HG03139 (cell line): Measurements from ENCODE around the gene TP53TG5.
"Not testable (repeated sequence)": the region's sequence is repeated elsewhere in the genome, so short reads cannot be mapped to it uniquely, and the experiment has no call there.

Experiments
- ATAC-seq: cut with Tn5 transposase; IDR thresholded peaks from one replicate; pipeline ENCODE4 v1.9.1; 2021; ENCODE audit not compliant: unreplicated experiment

Gene TP53TG5

GRCh38 chr20:45368221-45368980 is 9.7 kb downstream of the TP53TG5 start:
- peak; percentile 77 for ATAC-seq

- ATAC-seq = no peak
Observed at GRCh38 chr20:45367126-45367525, 11.0 kb downstream of the TP53TG5 start.

GRCh38 chr20:45366631-45367030 is 11.5 kb downstream of the TP53TG5 start:
- no peak for ATAC-seq

DNA sequence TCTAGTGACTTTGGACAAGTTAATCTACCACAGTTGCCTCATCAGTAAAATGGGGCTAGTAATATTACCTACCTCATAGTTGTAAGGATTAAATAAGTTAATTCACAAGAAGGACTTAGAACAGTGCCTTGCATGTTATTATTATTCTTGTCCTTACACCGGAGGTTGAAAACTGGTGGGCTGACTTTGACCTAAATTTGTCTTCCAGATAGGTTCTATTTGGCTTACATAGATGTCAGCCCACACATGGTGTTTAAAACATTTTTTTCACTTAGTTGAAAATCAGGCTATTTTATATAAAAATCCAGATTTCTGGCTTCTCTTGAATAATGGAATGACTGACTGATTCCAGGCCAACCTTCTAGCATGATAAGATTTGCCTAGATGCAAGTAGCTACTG is 11.9 kb downstream of the TP53TG5 start:
- no peak for ATAC-seq

DNA sequence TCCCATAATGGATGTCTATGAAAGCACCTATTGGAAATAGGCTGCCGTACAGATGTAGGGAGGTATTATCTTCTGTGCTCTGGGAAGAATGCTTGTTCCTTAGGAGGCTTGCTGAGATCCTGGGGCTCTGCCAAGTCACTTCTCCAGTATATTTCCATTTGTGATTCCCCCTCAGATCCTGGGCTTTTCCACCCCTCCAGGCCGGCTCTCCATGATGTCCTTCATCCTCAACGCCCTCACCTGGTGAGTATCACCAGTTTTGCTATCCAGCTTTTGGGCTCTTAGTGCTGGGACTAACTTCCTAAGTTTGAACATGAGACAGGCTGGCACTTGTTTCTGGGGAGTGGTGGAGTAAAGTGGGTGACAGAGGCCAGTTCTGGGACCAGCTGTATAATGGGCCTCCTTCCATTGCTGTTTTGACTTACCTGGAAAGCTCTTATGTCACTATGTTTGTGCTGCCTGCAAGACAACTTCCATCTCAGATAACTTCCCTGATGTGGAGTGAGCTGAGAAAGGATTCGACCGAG is 12.6 kb downstream of the TP53TG5 start:
- ATAC-seq = no peak

GRCh38 chr20:45363611-45364492 is 14.3 kb downstream of the TP53TG5 start:
- ATAC-seq = no peak

DNA sequence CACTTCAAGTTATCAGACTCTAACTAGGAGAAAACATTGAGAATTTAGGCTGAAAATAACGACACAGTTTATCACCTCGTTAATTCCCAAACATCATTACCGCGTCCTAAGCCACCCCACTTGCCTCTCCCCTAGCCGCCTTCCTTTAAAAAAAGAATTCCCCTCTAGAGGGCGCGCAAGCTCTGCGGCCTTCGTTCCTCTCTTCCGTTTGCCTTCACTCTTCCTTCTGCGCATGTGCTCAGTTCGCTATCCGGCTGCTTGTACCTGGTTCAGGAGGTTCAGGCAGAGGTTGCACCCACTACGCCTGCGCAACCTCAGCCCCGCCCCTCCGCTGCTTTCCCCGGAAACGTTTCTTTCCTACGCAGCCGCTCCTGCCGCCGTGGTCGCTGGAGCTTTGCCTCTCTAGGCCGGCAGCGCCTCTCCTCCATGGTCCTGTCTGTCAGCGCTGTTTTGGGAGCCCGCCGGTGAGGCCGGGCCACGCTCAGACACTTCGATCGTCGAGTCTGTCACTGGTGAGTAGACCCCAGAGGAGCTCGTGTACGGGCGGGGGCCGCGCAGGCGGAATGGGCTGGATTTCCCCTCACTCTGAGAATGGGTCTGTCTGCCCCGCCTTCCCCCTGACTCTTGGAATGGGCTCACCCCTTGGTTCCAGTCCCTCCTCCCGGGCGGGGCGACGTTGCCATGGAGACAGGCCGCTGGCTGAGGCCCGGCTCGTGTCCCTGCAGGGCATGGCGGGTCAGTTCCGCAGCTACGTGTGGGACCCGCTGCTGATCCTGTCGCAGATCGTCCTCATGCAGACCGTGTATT is 15.1 kb downstream of the TP53TG5 start, which contains the start of gene SYS1:
Gene SYS1 (plus strand): TSS at position 353 of the 807 bp plus-strand sequence. CDS start 376 bp downstream, at position 729.
- ATAC-seq = peak; percentile 76

DNA sequence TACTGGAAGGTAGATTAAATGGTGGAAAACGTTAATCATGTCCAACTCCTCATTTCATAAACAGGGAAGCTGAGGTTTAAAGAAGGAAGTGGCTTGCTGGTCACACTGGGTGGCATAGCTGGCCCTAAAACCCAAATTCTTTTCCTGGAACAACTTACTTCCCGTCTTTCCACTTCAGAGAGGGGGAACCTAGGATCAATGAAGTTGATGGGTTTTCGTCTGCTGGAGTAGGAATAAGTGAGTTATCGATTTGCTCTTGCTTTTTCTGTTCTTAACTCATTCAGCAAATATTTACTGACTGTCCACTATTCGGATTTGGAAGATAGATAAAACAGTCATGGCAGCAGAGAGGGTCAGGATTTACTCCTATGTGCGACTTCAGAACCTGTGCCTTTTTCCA is 16.3 kb downstream of the TP53TG5 start:
- no peak for ATAC-seq

DNA sequence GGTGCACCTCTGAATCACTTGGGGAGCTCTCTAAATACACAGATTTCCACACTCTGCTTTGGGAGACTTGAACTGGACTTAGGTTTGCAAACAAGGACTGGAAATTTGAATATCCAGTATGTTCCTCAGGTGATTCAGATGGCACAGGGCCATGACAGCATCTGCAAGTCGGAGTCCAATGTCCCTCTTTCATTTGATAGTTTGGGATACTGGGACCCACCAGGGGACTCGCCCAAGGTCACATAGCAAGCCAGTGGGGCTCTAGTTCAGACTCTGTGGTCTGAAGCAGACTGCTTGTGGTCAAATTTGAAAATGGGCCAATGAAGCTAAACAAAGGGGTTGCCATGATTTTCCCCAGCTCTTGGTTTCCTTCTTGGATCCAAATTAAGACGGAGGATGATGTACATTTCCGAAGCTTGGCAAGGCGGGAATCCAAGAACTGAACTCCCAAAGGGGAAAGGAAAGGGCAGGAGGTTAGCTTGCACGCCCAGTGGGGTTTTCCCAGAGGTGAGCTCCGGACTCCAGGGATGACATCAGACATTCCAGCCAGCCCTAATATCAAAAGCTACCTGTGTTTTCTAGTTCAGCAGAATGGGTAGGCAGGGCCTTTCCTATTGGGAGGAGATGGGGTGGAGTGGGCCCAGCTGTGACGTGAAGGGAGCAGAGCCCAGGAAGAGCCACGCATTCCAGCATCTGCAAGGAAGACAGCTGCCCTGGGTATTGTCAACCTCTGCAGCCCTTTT is 18.5 kb downstream of the TP53TG5 start:
- no peak for ATAC-seq

GRCh38 chr20:45359069-45359405 is 19.1 kb downstream of the TP53TG5 start:
- no peak for ATAC-seq

- ATAC-seq = no peak
Observed at GRCh38 chr20:45358282-45359068, 19.6 kb downstream of the TP53TG5 start.

DNA sequence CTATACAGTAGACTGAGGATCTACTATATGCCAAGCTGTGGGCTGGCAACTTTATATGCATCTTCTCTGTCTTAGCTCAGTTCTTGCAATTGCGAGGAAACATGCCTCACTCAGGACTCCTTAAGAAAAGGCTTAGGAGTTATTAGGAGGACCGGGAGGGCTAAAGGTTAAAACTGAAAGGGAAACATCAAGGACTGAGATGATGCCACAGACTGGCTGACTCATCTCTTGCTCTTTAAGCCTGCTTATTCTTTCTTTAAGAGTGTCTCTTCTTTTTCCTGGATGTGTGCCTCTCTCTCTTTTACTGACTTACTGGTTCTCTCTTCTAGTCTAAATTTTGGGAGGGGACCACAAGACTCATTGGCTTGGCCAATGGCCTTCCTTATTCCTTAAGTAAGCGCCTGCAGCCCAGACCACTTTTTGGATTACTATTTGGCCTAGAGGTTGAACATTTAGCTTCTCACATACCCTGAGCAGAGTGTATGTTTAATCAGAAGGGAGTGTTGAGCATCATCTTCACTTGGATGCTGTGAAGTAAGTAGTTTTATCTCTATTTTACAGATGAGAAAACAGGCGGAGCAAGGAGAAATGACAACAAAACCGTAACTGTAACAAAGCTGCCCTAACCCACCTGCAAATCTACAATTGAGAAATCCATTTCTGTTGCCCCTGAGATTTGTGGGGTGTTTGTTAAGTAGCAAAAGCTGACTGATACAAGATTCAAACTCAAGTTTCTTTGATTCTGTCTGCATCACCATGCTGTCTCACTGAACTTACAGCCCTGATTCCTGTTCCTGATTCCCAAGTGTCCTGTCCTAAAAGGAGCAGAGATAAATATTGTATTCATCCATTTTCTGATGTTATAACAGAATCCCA is 22.7 kb downstream of the TP53TG5 start:
- no peak for ATAC-seq

DNA sequence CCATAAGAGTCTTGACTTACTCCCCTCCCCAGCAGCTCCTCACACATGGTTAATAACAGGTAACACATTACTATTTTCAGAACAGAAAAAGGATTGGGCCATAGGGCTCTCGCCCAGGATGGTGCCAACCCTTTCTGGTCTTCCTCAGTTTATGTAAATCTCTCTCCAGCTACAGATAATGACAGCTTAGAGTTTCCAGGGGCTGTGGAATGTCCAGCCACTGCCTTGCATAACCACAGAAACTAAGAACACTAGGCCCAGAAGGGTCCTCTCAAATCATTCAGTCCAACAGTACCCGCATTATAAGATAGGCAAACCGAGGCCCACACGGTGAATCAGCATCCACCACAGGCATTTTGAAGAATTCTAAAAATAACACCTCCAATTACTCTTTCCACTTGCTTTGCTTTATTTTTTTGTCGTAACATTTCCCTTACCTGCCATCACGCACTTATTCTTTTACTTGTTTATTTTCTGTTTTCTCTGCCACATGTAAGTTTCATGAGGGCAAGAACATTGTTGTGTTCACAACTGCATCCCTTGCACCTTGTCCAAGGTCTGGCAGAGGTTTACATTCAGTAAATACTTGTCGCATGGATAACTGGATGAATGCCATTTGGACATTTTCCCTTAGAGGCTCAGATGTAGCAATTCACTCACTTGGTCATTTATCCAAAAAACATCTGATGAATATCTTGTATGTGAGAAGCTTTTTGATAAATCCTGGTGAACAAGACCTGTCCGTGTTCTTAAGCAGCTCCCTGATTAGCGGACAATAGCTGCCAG is 23.5 kb downstream of the TP53TG5 start:
- no peak for ATAC-seq

DNA sequence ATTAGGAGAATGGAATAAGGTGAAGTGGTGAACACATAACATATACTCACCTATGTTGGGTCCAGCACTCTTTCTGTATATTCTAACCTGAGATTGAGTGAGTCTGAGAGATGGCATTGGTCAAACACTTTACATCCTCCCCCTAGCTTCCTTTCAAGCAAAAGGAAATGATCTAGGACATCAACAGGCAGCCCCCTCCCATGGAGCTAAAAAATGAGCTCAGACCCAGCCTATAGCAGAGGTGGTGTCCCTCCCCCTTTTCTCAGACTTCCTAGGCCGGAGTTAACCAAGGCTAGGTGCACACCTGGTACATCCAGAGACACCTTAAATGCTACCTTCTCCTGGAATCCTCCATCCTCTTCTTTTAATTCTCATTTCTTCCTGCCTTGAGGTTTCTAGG is 24.4 kb downstream of the TP53TG5 start:
- no peak for ATAC-seq

GRCh38 chr20:45352729-45353128 is 25.4 kb downstream of the TP53TG5 start:
- ATAC-seq = no peak

GRCh38 chr20:45350795-45351194 is 27.3 kb downstream of the TP53TG5 start:
- not testable (repeated sequence) for ATAC-seq

DNA sequence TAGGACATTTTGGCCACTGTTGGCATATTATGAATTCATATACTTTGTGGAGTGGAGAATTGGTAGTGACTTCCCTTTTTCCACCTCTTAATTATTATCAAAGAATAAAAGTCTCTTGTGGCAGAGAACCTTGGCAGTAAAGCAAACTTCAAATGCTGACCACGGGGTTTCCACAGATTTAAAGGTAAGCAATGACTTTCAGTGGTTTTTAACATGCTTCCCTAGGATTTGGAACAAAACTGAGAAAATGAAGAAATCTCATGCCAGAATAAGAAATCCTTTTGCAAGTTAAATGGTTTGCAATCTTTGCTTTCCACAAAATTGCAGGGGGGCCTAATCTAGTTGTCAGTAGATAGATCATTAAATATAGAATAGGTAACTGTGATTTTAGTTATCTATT is 27.9 kb downstream of the TP53TG5 start:
- ATAC-seq = no peak
